Mesenteric fat pad (tissue), 1 donor: ENCODE data around the gene CIB4. TPM values are rescaled to one million over a fixed set of nuclear protein-coding genes. Genes with fewer than 3 reads are reported as not detected.

ENCODE experiments used
- DNase-seq: peaks from one replicate; pipeline ENCODE4 v3.0.0-alpha.2; 2020; ENCODE audit warnings: low spot score
- total RNA-seq: library from RNA; stranded (reverse); fragmentation: NEBNext Ultra II Directional; extraction: Animal tissue kit (Norgen Biotek cat#: 25700); gene quantifications from one replicate; pipeline ENCODE4 v1.2.1, GENCODE V29; 2021
- donor health status: DM: yes; HTN: yes; CAD: no.

Gene CIB4
- total RNA-seq, 1 donor from 2014 or later, result not detected

DNA sequence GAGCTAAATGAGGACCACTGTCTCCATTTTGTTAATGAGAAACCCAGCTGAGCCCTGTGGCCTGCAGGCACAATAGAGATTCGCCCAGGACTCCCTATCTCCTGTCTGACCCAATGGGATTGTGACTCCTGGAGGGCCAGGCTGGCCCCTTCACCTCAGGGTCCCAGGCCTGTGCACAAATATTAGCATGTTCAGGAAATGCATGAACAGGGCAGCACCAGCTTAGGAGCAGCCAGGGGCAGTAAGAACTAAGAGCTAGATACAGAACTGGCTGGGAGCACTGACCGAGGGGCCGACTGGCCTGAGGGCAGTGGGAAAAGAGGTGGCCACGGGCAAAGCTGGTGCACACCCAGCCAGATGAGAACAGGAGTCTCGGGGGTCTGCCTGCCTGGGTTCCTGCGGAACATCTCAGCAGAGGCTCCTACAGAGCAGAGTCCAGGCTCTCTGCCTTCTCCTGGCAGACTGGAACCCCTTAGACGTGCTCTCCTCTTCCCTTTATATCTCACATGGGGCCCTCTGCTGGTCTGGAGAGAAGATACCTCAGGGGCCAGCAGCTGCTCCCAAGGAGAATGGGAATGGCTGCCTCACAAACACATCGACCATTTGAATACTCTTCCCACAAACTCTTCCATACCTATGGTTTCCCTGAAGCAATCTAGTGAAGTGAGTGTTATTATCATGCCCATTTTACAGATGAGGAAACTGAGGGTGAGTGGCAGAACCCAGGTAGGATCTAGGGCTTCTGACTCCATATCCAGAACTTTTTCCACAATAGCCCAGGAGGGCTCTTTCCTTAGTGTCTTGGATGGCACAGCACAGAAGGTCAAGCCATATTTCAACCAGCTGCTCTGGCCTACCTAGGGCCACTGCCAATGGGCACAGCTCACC, 85.7 kb downstream of the CIB4 start:
- peak; percentile 74 for DNase-seq

GRCh38 chr2:26552641-26553374, 88.4 kb downstream of the CIB4 start:
- DNase-seq, result peak; percentile 79

- peak; percentile 72 for DNase-seq
These were observed 90.7 kb downstream of the CIB4 start for GRCh38 chr2:26550276-26551015.

- peak; percentile 65 for DNase-seq
These were observed 98.3 kb downstream of the CIB4 start for GRCh38 chr2:26542676-26543505.

- DNase-seq, result peak; percentile 37
These were observed 99.0 kb downstream of the CIB4 start for GRCh38 chr2:26542194-26542455.

DNA sequence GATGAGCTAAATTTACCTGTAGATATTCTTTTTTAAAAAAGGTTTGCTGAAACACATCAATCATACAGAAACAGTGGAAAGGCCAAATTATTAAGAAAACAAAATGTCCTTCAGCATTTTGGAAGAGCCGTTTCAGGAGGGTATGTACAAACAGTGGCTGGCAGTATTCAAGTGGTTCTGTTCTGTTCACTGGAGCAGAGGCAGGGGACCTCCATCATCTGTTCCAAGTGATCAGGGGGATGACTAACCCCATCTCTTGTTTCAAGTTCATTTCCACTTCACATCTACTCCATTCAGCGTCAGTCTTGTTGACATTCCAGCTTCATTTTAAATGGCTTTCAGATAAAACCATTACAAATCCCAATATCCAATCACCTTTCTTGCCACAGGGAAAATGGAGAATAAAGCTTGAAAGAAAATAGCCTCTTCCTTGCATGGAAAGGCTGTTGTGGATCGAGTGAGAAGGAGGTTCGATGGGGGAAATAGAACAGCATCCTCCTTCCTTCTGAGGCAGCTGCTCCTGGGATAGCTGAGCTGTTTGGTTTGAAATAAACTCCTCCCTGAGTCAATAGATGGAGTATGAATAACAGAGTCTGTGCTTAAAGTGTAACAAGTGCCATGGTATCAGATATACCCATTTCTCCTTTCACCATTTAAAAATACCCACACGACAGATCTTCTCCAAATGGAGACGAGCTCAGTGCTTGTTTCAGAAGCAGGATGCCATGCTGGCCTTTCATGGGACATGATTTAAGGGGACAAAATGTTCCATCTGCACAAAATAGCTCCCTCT, 99.6 kb downstream of the CIB4 start:
- peak; percentile 5 for DNase-seq

- peak; percentile 28 for DNase-seq
These were observed 100.2 kb downstream of the CIB4 start for GRCh38 chr2:26540961-26541360.

DNA sequence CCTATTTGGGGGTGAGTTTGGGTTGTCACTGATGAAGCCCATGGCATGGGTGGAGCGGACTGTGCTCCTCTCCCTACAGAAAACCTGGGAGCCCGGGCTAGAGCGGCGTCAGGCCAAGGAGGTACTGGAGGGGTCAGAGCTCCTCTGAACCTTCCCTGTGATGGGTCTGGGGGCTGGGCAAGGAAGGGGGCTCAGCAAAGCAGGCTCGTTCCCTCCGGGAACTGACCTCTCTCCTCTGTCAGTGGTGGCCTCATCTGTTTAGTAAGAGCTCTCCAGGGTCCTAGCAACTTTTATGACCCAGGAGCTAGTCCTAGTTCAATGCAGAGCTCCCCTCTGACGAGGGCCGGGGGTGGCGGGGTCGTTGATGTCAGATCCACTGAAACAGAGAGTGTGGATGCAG, 100.9 kb downstream of the CIB4 start:
- DNase-seq, result peak; percentile 55

DNA sequence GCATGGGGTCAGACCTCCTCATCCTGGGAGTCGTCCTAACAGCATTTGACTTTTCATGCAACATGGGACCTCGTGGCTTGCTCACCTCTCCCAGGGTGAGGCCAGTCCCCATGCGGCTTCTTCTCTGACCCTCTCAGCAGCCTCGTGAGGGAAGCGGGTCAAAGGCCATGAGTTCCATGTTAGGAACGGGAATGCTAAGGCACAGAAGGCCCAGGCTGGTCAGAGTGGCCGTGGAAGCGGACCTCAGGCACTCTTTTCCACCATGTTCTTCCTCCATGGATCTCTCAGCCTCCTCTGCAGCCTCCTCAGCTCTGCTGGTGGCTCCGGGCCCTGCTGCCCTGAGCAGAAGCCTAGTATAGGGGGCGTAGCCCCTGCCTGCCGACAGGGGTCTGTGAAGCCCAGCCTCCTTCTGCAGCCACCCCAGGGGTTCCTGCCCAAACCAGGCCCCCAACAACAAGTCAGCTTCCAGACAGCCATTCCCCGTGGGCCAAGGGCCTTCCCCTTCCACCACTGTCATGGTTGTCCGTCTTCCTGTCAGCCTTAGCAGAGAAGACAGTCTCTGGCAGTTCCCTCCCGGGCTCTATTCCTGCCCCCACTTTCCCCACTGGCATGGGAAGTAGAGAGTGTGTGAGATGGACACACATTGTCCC, 103.2 kb downstream of the CIB4 start:
- peak; percentile 60 for DNase-seq

GRCh38 chr2:26537069-26537825, 103.9 kb downstream of the CIB4 start:
- DNase-seq, result peak; percentile 85

- peak; percentile 64 for DNase-seq
These were observed 104.6 kb downstream of the CIB4 start for GRCh38 chr2:26536371-26537068.

DNA sequence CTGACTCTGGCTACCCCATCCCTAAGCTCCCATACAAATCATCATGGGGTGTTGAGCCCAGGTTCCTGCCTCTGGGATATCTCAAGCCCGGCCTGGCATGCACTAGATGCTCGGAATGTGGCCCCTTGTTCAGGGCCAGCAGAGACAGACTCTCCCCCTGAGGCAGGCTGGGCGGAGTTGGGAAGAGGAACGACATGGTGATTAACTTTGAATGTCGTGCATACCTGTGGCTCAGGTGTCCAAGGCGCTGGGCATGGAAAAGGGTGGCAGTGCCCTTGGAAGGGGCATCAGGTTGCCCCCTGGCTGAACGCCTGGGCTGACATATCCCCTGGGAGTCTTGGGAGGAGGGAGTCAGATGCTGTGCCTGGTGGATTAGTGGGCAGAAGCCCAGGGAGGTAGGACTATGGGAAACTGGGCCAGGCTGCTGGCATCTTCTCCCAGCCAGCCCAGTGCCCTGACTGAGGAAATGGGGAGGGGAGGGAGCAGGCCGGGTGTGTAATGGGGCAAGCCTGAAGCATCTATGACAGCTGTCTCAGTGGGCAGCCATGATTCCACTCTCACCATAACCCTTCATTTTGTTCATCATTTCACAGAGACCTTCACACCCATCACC, 105.4 kb downstream of the CIB4 start:
- peak; percentile 83 for DNase-seq

DNA sequence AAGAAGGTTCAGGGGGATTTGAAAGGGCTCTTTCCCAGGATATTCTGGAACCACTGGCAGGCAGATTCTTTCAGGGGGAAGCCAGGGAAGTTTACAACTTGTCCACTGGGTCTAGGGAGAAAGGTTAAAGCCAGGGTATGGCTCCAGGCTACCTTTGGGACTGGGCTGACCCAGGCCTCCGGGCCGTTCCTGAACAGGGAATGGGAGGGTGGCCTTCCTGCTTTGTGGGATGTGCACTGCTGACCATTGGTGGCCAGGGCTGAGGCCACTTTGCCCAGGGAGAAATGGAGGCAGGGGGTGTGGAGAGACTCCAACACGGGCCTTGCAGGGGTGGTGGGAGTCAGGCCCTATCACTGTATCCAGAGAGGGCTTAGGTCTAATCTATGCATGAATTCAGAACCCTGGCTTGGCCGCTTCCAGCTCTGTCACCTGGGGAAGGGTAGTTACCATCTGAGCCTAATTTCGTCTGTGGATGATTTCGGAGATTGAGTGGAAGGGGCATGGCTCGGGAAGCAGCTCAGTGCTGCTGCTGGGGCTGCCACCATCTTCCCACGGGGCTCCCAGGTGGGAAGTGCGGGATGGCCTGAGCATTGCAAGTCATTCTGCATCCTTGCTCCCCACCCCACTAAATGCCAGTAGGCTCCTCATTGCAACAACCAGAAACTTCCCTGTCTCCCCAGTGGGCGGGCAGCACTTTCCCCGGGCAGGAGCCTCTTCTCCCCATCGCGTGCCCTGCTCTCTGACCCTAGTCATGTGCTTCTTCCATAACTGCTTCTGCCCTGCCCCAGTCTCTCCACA, 106.1 kb downstream of the CIB4 start:
- peak; percentile 80 for DNase-seq

DNA sequence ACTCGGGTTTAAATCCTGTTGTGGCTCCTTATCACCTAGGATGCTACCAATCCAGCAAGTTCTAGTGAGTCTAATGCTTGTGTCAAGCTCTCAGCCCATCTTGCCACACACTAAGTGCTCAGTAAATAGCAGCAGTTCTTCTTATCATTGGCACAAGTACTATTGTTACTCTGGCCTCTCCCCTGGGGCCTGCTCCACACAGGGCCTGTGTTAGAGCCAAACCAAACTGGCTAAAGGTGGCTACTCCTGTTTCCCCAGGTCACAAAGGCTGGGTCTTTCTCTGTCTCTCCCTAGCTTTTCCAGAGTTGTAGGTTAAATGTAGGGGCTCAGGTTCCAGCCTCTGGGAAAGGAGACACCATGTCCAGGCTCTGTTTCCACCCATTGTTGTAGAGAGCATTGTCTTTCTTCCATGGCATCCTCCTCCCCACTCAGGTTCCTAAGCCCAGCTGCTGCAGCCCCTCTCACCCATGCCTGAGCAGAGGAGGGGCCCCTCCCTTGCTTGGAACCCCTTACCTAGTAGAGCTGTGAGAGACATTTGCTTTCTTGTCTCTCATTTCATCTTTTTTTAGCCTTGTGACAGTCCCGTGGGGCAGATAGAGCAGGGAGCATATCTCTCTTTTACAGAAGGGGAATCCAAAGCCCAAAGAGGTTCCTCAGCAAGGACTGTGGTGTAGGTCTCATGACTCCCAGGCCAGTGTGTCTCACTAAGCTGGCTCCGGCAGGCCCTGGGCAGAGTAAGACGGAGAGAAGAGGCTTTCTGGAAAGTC, 106.9 kb downstream of the CIB4 start:
- DNase-seq, result no peak

DNA sequence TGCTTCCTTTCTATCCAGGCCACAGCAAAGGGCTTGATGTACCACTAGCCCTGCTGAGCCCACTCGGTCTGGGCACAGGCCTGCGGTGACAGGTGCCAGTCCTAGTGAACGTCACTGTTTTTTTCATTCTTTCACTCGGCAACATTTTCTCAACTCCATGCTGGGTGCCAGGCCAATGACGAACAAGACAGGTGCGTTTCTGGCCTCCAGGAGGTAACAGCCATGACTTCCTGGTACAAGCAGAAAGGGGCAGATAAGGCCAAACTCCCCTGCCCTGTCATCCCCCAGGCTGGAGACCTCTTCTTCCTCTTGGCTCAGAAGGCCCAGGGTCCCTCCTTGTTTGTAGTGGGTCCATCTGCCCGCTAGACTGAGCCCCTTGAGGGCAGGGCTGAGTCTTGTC, 107.5 kb downstream of the CIB4 start:
- no peak for DNase-seq
